ENCODE measurements around the gene PDGFD. TPM values are rescaled to one million over a fixed set of nuclear protein-coding genes. Genes with fewer than 3 reads are reported as not detected.

Gene PDGFD
- 0.15 and 0.50 TPM in 2 replicates for total RNA-seq

GRCh38 chr11:104164028-104164520, at the start of gene PDGFD:
TSS of gene PDGFD (minus strand) at chr11:104164147.

GRCh38 chr11:104036588-104036987, 127.4 kb downstream of the PDGFD start, which contains the start of gene DDI1:
TSS of gene DDI1 (plus strand) at chr11:104036640. CDS start at chr11:104036823, 183 bp downstream.

Other genes starting within 250 kb of the PDGFD start
- not detected in 2 replicates for gene DDI1, start 127.5 kb downstream of the PDGFD start, total RNA-seq